Kidney epithelial cell (primary cell): ENCODE data around the gene FNDC5. TPM values are rescaled to one million over a fixed set of nuclear protein-coding genes. Genes with fewer than 3 reads are reported as not detected.

ENCODE experiments used
- DNase-seq: peaks from one replicate; pipeline ENCODE4 v3.0.0-alpha.2; 2010; ENCODE audit warnings: low read depth
- H3K27me3 ChIP-seq: 2 replicates; pipeline ENCODE4 v1.6.0; 2011; ENCODE audit warnings: low read length; ENCODE audit not compliant: control insufficient read depth, insufficient read depth
- H3K36me3 ChIP-seq: 2 replicates; pipeline ENCODE4 v1.5.1; 2011; ENCODE audit warnings: low read length; ENCODE audit not compliant: control insufficient read depth, insufficient read depth
- H3K4me3 ChIP-seq: 2 replicates; pipeline ENCODE4 v1.5.1; 2011; ENCODE audit warnings: low read depth, mild to moderate bottlenecking, control low read depth, low read length
- total RNA-seq: library from RNA; depleted of rRNA; stranded (reverse); fragments of >200 nt; gene quantifications from 2 replicates; pipeline ENCODE4 v1.2.3, GENCODE V29; 2015
- TF ChIP-seq, protein P1 (sequence below): IDR thresholded peaks from 2 replicates; pipeline ENCODE4 v1.5.1; 2011; ENCODE audit warnings: mild to moderate bottlenecking, moderate library complexity, low read length, control low read depth, inconsistent platforms; ENCODE audit not compliant: insufficient read depth, poor library complexity, severe bottlenecking

Gene FNDC5
- total RNA-seq, 1 donor from 2014 or later = 0.08 TPM

DNA sequence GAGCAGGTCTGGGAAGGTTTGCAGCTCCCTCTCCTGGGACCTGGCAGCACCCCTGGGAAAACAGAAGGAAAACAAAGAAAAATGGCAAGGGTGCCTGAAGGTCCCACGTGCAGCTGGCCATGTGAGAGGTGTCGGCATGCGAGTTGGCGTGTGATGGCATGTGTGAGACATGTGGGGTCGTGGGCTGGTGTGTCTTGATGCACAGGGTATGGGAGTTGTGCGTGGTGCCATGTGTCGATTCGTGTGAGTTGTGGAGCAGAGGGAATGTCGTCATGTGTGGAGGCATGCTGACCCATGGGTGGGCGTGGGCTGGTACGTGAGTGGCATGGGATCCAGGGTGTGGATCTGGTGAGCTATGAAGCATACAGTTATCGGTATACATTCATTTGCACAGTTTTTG, 16.9 kb upstream of the FNDC5 start:
- H3K4me3 ChIP-seq = no peak overlapping the region
- H3K27me3 ChIP-seq = peaks cover 52% of the 10 kb centered on the region
- H3K36me3 ChIP-seq = no peaks in the 10 kb centered on the region
- no peak for DNase-seq
- TF ChIP-seq, protein P1, sequence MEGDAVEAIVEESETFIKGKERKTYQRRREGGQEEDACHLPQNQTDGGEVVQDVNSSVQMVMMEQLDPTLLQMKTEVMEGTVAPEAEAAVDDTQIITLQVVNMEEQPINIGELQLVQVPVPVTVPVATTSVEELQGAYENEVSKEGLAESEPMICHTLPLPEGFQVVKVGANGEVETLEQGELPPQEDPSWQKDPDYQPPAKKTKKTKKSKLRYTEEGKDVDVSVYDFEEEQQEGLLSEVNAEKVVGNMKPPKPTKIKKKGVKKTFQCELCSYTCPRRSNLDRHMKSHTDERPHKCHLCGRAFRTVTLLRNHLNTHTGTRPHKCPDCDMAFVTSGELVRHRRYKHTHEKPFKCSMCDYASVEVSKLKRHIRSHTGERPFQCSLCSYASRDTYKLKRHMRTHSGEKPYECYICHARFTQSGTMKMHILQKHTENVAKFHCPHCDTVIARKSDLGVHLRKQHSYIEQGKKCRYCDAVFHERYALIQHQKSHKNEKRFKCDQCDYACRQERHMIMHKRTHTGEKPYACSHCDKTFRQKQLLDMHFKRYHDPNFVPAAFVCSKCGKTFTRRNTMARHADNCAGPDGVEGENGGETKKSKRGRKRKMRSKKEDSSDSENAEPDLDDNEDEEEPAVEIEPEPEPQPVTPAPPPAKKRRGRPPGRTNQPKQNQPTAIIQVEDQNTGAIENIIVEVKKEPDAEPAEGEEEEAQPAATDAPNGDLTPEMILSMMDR = no peak

DNA sequence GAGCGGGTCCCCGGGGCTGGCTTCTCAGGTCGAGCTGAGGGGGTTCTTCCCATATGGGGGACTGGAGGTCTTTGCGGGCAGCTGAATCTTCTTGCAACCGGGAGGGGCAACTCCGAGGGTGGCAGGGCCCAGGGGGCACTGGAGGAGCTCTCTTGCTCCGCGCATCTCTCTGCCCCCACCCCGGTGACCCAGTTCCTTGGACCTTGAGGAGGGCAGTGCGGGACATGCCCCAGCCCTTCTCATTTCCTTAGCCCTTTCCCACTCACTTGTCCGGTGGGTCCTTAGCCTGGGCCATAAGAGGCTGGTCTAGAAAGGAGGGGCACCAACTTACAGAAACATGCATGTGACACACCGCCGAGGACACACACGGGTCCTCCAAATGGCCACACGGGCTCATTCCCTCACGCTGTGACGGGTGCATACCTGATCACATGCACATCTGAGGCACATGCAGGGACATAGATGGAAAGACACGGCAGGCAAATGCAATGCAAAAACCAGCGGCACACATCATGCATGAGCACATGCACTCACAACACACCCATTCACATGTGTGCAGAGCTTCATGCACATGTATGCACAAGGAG, 16.2 kb upstream of the FNDC5 start:
- H3K27me3 ChIP-seq = peaks cover 52% of the 10 kb centered on the region
- no peaks in the 10 kb centered on the region for H3K36me3 ChIP-seq
- H3K4me3 ChIP-seq = no peak overlapping the region
- DNase-seq = no peak
- TF ChIP-seq, protein P1 = no peak

DNA sequence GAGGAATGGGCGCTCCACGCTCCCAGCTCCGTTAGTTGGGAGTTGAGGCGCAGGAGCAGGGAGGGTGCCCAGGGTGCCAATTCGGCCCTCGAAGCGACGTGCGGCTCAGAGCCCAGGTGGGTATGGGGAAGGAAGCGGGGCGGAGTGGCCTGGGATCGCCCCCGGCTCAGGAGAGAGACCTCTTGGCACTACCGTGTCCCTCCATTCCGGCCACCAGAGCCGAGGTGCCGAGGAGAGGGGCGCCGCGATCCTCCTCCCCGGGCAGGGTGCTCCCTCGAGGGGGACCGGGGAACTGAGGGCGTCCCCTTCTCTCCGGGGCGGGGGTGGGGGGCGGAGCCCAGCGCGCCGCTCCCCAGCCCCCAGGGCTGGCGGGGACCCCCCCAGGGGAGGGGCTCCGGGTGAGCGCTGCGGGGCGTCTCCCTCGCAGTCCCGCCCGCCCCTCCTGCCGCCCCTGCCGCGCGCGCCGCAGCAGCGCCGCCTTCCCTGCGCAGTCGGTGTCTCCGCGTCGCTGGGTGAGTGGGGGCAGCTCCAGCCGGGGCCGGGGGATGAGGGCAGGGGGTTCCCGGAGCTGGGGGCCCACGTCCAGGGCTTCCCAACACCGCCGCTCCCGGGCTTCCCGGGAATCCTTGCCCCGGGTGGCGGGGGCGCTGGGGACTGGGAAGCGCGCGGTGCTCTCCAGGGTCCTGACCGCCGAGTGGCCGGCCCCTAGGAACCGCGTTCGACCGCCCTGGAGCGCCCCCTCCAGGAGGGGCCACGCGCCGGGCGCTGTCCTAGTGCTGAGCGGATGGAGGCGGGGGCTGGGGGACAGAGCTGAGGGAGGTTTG, 15.5 kb upstream of the FNDC5 start, which contains the start of gene HPCA:
Gene HPCA, plus strand, starts transcription at position 488 of the 824 bp plus-strand sequence. CDS start 2,408 bp downstream, outside the sequence.
- Histone ChIP-seq H3K27me3 (peaks cover 53% of the 10 kb centered on the region), H3K36me3 (no peaks in the 10 kb centered on the region), H3K4me3 (peak within 1 kb of the TSS; percentile 10)
- no peak for DNase-seq
- TF ChIP-seq, protein P1 = peak; percentile 95

DNA sequence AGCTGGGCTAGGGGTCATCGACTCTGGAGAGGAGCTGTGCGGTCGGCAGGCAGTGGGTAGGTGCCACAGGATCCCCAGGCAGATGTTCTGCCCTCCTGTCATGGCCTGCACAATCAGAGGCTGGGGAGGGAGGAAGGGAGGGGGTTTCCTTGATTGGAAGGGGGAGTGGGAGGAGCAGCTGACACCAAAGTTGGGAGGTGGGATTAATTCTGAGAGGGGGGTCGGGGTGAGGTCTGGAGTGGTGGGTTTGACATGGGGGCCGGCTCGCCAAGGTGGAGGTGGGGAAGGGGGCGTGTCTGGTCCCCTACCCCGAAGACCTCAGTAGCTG, 14.9 kb upstream of the FNDC5 start:
- H3K27me3 ChIP-seq = peaks cover 55% of the 10 kb centered on the region

DNA sequence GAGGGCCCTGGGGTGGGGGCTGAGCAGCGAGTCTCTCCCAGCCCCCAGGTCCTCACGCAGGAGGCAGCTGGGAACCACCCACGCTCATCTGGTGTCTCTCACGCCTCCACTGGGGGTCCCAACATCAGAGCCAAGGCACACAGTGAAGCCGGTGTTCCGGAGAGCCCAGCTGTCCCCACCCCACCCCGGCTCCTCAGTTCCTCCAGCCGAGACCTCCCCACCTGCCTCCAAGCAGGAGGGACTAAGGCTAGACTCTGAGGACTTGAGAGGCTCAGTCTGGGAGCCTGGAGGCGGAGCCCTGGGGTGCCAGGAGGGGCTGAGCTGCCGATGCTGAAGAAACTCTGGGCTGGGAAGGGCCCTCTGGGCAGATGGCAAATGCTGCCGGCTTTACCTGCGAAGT, 14.0 kb upstream of the FNDC5 start:
- no peak for DNase-seq
- H3K27me3 ChIP-seq = peaks cover 55% of the 10 kb centered on the region
- no peak overlapping the region for H3K4me3 ChIP-seq
- no peaks in the 10 kb centered on the region for H3K36me3 ChIP-seq
- TF ChIP-seq, protein P1 = no peak

More for the DNA sequence above, 14.9 kb upstream of the FNDC5 start:
- Histone ChIP-seq H3K4me3 (no peak overlapping the region), H3K36me3 (no peaks in the 10 kb centered on the region)
- TF ChIP-seq, protein P1 = no peak
- DNase-seq = no peak
